NCI-H446 (cell line): Measurements from ENCODE around the gene SH3BP1.
"Not testable (repeated sequence)": the region's sequence is repeated elsewhere in the genome, so short reads cannot be mapped to it uniquely, and the experiment has no call there.

ENCODE experiments used
- DNase-seq, 2 experiments: peaks; one replicate each; lab custom pipeline; 2025; lab: John Stamatoyannopoulos, UW

Gene SH3BP1

GRCh38 chr22:37679670-37680069, 40.2 kb downstream of the SH3BP1 start:
- DNase-seq, result no peak

DNA sequence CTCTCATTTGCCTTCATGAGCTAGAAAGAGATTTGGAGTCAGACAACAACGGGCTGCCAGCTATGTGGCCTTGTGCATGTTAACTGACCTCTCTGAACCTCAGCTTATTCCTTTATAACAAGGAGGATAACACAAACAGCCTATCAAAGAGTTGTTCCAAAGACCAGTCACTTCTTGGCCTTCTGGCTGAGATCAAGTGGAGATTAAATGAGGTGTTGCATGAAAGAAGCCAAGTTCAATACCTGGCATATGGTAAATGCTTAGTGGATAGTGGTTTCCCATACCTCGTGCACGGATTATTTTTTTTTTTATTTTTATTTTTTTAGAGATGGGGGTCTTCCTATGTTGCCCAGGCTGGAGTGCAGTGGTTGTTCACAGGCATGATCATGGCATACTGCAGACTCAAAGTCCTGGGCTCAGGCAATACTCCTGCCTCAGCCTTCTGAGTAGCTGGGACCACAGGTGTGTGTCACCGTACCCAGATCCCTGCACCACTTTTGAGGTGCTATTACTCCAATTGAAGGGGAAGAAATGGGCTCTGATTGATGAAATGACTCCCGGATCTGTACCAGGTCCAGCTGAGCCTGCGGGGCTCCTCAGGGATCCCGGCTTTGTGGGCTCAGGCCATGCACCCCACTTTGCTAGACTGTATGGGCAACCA, 40.9 kb downstream of the SH3BP1 start:
- DNase-seq, result no peak

- no peak for DNase-seq
Measured at GRCh38 chr22:37681001-37681424, 41.5 kb downstream of the SH3BP1 start.

DNA sequence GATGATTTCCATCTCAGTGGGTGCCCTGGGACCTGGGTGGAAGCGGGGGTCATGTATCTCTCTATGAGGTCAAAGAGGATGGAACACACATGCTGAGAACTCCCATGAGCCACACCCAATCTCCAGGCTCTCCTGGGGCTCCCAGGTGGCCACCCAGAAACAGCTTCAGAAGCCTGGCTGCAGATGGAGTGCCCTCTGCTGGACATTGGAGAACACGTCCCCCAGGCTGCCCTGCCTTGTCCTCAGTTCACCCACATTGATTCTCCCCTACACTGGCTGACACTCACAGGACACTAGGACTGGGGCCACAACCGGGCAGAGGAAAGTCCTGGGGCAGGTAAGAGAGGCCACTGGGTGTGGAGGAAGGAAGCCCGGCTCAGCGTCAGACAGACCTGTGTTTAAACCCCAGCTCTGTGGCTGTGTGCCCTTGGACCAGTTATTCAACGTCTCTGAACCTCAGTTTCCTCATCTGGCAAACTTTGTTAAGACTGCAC, 42.1 kb downstream of the SH3BP1 start:
- peak; percentile 19 to 71 for DNase-seq

DNA sequence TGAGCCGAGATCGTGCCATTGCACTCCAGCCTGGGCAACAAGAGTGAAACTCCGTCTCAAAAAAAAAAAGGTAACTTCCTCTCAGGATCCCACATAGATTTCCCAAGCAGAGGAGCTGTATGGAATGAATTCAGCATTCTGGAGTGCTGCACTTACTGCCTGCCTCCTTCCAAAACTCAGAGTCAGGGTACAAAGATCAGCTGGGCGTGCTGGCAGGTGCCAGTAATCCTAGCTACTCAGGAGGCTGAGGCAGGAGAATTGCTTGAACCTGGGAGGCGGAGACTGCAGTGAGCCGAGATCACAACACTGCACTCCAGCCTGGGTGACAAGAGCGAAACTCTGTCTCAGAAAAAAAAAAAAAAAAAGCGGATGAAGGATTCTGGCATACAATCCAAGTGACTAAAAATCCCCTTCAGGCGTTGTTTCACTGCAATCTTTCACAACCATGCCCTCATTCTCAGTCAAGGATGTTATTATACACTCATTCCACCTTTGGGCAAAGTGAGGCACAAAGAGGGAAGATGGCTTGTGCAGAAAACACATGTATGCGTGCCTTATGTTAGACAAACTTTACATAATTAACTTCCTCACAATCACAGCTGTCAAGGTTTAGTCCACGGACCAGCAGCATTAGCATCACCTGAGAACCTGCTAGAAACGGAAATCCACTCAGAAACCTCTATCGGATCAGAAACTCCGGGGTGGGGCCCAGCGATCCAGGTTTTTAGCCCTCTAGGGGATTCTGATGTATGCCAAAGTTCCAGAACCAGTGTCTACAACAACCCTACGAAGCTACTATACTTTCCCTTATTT, 45.5 kb downstream of the SH3BP1 start:
- DNase-seq, result no peak

GRCh38 chr22:37686002-37686982, 46.8 kb downstream of the SH3BP1 start, which contains the start of gene NOL12:
TSS of gene NOL12 (plus strand) at chr22:37686343. CDS start at chr22:37686393, 50 bp downstream.
- DNase-seq, result peak; percentile 68 to 87

GRCh38 chr22:37690407-37690806, 50.9 kb downstream of the SH3BP1 start:
- no peak for DNase-seq

DNA sequence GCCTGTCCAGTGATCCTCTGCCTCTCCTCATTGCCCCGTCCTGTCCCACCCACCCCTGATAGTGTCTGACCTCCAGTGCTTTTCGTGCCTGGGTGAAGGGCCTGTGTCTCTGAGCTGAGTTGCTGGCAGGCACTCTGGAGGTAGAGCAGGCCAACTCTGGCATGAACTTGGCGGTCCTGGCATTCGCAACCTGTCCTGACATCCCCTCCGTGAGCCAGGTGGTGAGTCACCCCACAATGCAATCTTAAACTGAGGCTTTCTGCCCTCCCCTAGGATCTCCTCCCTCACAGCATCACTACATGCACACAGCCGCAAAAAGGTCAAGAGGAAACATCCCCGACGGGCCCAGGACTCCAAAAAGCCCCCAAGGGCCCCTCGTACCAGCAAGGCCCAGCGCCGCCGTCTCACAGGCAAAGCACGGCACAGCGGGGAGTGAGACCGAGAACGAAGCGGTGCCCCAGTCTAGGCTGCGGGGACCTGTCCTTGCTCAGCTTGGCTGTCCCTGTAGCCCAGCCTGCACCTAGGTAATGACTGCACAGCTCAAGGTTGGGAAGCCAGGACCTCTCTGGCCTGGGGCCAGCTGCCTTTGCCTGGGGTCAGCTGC, 51.5 kb downstream of the SH3BP1 start:
- no peak for DNase-seq

DNA sequence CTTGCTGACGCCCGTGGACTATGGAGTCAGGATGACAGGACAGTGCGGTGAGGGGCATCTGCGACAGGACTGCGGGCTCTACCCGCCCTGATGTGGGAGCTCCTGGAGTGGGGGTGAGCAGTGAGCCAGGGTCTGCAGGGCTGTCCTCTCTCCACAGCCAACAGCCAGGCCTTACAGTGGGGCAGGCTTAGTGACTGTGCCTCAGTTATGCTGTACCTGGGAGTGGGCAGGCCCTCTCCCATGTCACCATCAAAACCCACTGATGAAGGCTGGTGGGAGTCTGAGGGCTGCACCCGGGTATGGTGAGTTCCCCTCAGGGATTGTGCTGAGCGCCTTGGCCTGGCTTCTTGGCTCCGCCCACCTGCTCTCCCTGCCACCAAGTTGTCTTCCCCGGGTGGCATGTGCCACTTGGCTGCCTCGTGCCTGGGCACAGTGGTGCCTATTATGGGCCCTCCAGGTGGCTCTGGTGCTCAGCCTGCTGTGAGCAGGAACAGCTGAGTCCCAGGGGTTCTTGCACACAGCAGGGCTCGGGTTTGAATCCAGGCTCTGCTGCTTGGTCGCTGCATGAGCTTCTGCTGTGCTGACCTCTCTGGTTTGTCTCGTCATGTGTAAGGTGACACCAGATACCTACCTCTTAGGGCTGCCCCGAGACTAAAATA, 53.3 kb downstream of the SH3BP1 start:
- no peak for DNase-seq

- DNase-seq, result not testable (repeated sequence)
Measured at GRCh38 chr22:37694131-37694530, 54.7 kb downstream of the SH3BP1 start.

GRCh38 chr22:37696260-37696656, 56.8 kb downstream of the SH3BP1 start:
- not testable (repeated sequence) for DNase-seq

DNA sequence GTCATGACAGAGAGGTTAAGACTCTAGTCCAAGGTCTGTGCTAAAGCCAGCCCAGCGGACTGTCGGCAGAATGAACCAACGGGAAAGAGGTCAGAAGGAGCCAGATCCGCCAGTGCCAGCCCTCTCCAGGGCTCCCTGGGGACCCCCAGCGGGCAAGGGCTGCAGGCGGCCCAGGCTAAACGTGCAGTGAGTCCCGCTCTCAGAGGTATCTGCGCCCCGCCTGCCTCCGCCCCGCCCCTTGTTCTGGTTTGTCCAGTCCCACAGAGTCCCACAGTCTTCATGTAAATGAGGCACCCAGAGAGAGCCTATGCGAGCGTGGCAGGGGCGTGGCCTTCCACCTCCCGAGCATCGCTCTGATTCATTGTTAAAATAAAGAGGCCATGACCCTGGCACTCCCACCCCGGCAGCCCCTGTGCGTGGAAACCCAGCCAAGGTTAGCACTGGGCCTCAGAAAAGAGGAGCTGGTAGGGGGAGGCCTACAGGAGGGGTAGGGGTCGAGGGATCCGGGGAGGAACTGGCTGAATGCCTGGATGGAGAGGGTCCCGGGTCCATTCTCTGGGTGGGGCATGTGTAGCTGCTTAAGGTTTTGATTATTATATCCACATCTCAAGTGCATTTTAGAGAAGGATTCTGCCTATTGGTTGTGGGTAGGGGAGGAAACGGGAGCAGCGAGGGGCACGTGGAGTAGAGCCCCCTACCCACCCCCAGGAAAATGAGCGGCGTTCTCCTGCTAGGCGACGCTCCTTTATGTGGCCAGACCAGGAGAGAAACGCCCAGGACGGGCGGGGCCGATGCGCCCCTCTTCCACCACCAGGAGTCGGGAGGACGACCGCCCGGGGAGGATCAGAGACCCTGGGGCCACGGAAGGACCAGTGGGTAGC, 57.4 kb downstream of the SH3BP1 start, which contains the start of gene TRIOBP:
Gene TRIOBP, plus strand, starts transcription at position 392 of the 881 bp plus-strand sequence. CDS start 4,318 bp downstream, outside the sequence.
- peak; percentile 89 to 94 for DNase-seq

DNA sequence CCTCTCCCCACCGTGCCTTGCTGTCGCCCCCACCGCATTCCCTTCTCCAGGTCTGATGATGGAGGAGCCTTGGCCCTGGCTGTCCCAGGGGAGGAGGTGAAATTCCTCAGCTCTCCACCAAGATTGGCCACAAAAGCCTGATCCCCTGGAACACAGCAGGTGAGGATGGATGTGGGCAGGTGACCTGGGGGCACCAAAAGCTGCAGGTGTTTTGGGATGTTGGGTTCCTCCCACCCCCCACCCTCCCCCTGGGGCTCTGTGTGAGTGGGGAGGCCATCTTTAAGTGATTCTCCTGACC, 58.0 kb downstream of the SH3BP1 start:
- DNase-seq, result no peak

- no peak for DNase-seq
Measured at GRCh38 chr22:37701141-37701786, 61.8 kb downstream of the SH3BP1 start.

DNA sequence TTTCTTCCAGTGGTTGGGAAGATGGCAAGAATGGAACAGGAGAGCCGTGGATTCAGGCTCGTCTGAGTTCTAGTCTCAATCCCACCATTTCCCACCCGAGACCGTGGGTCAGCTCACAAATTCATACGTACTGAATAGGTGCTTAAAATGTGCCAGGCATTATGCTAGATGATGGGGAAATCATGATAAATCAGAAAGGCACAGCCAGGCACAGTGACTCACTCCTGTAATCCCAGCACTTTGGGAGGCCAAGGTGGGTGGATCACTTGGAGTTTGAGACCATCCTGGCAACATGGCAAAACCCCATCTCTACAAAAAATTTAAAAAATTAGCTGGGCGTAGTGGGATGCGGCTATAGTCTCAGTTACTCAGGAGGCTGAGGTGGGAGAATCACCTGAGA, 64.4 kb downstream of the SH3BP1 start:
- no peak for DNase-seq

- DNase-seq, result no peak
Measured at GRCh38 chr22:37704645-37705044, 65.2 kb downstream of the SH3BP1 start.

DNA sequence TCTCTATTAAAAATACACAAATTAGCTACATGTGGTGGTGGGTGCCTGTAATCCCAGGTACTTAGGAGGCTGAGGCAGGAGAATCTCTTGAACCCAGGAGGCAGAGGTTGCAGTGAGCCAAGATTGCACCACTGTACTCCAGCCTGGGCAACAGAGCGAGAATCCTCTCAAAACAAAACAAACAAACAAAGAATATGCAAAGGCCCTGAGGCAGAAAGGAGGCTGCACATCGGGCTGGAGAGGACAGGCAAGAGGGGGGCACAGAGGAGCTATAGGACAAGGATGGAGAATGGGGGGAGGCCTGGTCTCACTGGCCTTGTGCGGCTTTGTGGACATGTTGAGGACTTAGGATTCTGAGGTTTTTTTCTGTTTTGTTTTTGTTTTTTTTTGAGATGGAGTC, 65.7 kb downstream of the SH3BP1 start:
- no peak for DNase-seq
